Putamen (tissue), 1 donor: Measurements from ENCODE around the gene PCYT1B.

Source experiments
- DNase-seq: peaks from one replicate; pipeline ENCODE4 v3.0.0-alpha.2; 2016; ENCODE audit warnings: low spot score

The PCYT1B gene

GRCh38 chrX:24525455-24525854 is 121.7 kb downstream of the PCYT1B start:
- no peak for DNase-seq

- DNase-seq, result no peak
These were observed 126.7 kb downstream of the PCYT1B start for GRCh38 chrX:24520472-24520871.

GRCh38 chrX:24515447-24515846 is 131.7 kb downstream of the PCYT1B start:
- peak; percentile 20 for DNase-seq

GRCh38 chrX:24513416-24513815 is 133.7 kb downstream of the PCYT1B start:
- no peak for DNase-seq

GRCh38 chrX:24508375-24508774 is 138.8 kb downstream of the PCYT1B start:
- no peak for DNase-seq
